ENCODE measurements around the gene KRTAP9-2. TPM values are rescaled to one million over a fixed set of nuclear protein-coding genes. Genes with fewer than 3 reads are reported as not detected.

KRTAP9-2 gene
- total RNA-seq, 1 experiment from 2014 or later = not detected

- no peak overlapping the region for H3K4me2 ChIP-seq (ENCODE audit: low read length)
- no peak overlapping the region for H3K9ac ChIP-seq (ENCODE audit: low read length)
- no peaks in the 10 kb centered on the region for H4K20me1 ChIP-seq (ENCODE audit: insufficient read depth)
- ATAC-seq (no peak), DNase-seq (ENCODE audit: low read depth, low spot score) (no peak)
- H3K9me3 ChIP-seq (ENCODE audit: control insufficient read depth in 1 of 2, insufficient read depth in 1 of 2, low read depth in 1 of 2, low read length in 2 of 2) = no peaks in the 10 kb centered on the region
- H3K27me3 ChIP-seq (ENCODE audit: insufficient read depth, low read length) = no peaks in the 10 kb centered on the region
- TF ChIP-seq POLR2AphosphoS5 (IDR thresholded peaks at IDR 0.05; ENCODE audit: low read depth, low read length) (no peak), SP1 (IDR thresholded peaks at IDR 0.05; ENCODE audit: low read depth) (no peak), ELF1 (IDR thresholded peaks at IDR 0.05; ENCODE audit: borderline replicate concordance, low read depth) (no peak), EGR1 (IDR thresholded peaks at IDR 0.05; ENCODE audit: low read depth) (no peak), ZFX (IDR thresholded peaks at IDR 0.05) (no peak), SRF (IDR thresholded peaks at IDR 0.05; ENCODE audit: low read depth) (no peak), SIN3A (IDR thresholded peaks at IDR 0.05; ENCODE audit: low read depth) (no peak), RAD21 (IDR thresholded peaks at IDR 0.05; ENCODE audit: low read depth) (no peak), ZNF274 (IDR thresholded peaks at IDR 0.05; ENCODE audit: low read depth, low read length) (no peak), CBX3 (IDR thresholded peaks at IDR 0.05; ENCODE audit: low read depth) (no peak)
- TF ChIP-seq, protein P1, sequence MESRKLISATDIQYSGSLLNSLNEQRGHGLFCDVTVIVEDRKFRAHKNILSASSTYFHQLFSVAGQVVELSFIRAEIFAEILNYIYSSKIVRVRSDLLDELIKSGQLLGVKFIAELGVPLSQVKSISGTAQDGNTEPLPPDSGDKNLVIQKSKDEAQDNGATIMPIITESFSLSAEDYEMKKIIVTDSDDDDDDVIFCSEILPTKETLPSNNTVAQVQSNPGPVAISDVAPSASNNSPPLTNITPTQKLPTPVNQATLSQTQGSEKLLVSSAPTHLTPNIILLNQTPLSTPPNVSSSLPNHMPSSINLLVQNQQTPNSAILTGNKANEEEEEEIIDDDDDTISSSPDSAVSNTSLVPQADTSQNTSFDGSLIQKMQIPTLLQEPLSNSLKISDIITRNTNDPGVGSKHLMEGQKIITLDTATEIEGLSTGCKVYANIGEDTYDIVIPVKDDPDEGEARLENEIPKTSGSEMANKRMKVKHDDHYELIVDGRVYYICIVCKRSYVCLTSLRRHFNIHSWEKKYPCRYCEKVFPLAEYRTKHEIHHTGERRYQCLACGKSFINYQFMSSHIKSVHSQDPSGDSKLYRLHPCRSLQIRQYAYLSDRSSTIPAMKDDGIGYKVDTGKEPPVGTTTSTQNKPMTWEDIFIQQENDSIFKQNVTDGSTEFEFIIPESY (IDR thresholded peaks at IDR 0.05; ENCODE audit: extremely low read depth, insufficient replicate concordance, low read length) = no peak
- ChIA-PET RAD21 (ENCODE audit: low non-redundant PET in 1 of 2, low total read pairs in 2 of 2, uncharacterized antibody in 2 of 2, unreplicated experiment in 2 of 2) (no interaction called here), CTCF (no interaction called here), POLR2A (no interaction called here)
- BruUV-seq (replicated peaks) = no TSS peak
- H3K36me3 ChIP-seq (ENCODE audit: control insufficient read depth in 1 of 2, insufficient read depth in 2 of 2, low read length in 2 of 2) = no peaks in the 10 kb centered on the region
- intact Hi-C loops (cut with micrococcal nuclease) = no loop called here
- no peaks in the 10 kb centered on the region for H3K4me1 ChIP-seq (ENCODE audit: control insufficient read depth in 1 of 2, insufficient read depth in 2 of 2, low read length in 2 of 2)
- H3K4me3 ChIP-seq (replicated peaks in 1 of 2; ENCODE audit: low read depth in 1 of 2, low read length in 2 of 2) = no peak overlapping the region
- H3K27ac ChIP-seq (ENCODE audit: low read depth, low read length) = no peak overlapping the region
- H3K79me2 ChIP-seq (ENCODE audit: insufficient read depth, low read length) = no peaks in the 10 kb centered on the region
- no peaks in the 10 kb centered on the region for H3K9me2 ChIP-seq (ENCODE audit: insufficient read depth)
- no peak overlapping the region for H2AFZ ChIP-seq (ENCODE audit: low read depth, low read length, poor library complexity, severe bottlenecking)
Measured at GRCh38 chr17:41230094-41230493, 3.6 kb downstream of the KRTAP9-2 start.

Data from HCT116 (cell line).